HPDE6-E6E7 (cell line): ENCODE results near the gene ANKRD6.

Experiments used
- DNase-seq: peaks from one replicate; pipeline ENCODE4 v3.0.0; 2011; ENCODE audit warnings: missing footprints; ENCODE audit errors: extremely low spot score

ANKRD6 gene

GRCh38 chr6:89509777-89510281 lies 76.9 kb downstream of the ANKRD6 start:
- DNase-seq: no peak

- no peak for DNase-seq
Measured at GRCh38 chr6:89510393-89510792, 77.4 kb downstream of the ANKRD6 start.

- no peak for DNase-seq
Measured at GRCh38 chr6:89518352-89519055, 85.6 kb downstream of the ANKRD6 start.

DNA sequence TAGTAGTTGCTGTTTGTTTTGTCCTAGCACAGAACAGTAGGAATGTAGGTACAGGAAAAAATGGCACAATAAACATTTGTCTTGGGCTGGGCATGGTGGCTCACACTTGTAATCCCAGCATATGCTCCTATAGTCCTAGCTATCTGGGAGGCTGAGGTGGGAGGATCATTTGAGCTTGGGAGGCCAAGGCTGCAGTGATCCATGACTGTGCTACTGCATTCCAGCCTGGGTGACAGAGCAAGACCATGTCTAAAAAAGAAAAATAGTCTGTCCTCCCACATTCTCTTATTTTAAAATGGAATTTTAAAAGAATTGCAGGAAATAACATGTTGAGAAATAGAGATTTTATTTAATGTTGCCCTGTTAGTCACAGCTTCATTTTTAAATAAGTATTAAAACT lies 87.8 kb downstream of the ANKRD6 start:
- no peak for DNase-seq

GRCh38 chr6:89522778-89523177 lies 89.8 kb downstream of the ANKRD6 start:
- DNase-seq: no peak

- DNase-seq: no peak
Measured at GRCh38 chr6:89525786-89526562, 93.0 kb downstream of the ANKRD6 start.

DNA sequence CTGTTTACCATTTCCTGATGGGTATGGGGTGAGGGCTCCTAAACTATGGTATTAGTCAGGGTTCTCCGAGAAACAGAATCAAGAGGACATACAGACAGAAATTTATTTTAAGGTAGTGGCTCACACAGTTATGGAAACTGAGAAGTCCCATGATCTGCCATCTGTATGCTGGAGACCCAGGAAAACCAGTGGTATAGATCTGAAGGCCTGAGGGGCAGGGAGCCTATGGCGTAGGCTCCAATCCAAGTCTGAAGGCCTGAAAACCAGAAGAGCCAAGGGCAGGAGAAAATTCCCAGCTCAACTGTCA lies 93.6 kb downstream of the ANKRD6 start:
- DNase-seq: no peak

DNA sequence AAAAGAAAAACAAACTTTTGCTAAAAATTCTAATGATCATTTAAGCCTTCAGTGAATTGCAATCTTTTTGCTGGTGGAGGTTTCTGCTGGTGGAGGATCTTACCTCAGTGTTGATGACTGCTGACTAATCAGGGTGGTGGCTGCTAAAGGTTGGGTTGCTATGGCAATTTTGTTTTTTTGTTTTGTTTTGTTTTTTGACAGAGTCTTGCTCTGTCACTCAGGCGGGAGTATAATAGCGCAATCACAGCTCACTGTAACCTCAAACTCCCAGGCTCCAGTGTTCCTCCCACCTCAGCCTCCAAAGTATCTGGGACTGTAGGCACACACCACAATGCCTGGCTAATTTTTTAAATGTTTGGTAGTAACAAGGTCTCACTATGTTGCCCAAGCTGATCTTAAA lies 94.7 kb downstream of the ANKRD6 start:
- no peak for DNase-seq

DNA sequence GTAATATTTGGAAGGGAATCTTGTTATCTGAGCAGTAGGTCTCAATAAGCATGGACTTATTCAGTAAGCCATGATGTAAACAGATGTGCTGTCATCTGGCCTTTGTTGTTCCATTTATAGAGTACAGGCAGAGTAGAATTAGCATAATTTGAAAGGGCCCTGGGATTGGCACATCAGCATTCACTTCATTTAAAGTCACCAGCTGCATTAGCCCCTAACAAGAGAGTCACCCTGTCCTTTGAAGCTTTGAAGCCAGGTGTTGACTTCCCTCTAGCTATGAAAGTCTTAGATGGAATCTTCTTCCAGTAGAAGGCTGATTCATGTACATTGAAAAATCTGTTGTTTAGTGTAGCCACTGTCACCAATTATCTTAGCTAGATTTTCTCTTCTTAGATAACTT lies 95.9 kb downstream of the ANKRD6 start:
- no peak for DNase-seq

DNA sequence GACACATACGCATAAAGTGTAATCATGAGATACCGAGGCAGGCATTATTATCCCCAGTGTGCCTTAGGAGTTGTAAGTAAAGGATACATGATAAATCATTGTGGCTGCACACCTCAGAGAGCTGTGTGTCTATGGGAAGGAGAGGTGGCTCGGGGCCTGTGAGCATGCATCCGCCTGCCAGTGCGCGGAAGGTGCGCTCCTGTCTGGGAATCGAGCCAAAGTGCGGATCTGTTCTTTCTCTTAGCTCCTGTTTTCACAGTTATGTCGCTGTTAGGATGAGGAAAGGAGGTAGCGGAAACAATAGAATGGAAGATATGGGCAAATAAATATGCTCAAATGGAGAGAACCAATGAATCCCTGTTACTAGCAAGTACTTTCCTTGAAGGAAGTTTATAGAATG lies 98.0 kb downstream of the ANKRD6 start:
- DNase-seq: no peak

DNA sequence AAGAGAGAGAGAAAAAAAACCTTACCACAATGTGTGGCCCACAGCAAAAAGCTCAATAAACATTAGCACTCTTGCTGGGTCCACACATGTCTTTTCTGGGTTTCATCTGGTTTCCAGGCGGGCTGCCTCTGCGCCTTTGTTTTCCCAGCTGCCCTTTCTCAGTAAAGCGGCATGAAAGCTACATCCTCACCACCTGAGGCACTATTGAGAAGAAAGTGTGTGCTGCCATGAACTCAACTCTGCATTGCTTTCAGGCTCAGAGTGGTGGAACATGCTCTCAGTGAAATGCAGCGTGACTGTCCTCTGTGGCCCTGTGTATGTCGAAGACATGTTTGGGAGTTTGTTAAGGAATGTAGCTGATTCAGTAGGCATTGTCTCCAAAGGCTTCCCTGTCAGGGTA lies 103.3 kb downstream of the ANKRD6 start:
- no peak for DNase-seq

DNA sequence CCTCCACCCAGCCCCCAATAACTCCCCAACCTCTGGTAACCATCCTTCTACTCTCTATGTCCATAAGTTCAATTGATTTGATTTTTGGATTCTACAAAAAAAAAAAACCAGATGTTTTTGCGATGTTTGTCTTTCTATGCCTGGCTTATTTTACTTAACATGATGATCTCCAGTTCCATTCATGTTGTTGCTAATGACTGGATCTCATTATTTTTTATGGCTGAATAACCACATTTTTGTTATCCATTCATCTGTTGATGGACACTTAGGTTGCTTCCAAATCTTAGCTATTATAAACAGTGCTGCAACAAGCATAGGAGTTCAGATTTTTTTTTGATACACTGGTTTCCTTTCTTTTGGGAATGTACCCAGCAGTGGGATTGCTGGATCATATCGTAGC lies 106.8 kb downstream of the ANKRD6 start:
- no peak for DNase-seq

GRCh38 chr6:89542081-89542857 lies 109.3 kb downstream of the ANKRD6 start:
- DNase-seq: no peak

DNA sequence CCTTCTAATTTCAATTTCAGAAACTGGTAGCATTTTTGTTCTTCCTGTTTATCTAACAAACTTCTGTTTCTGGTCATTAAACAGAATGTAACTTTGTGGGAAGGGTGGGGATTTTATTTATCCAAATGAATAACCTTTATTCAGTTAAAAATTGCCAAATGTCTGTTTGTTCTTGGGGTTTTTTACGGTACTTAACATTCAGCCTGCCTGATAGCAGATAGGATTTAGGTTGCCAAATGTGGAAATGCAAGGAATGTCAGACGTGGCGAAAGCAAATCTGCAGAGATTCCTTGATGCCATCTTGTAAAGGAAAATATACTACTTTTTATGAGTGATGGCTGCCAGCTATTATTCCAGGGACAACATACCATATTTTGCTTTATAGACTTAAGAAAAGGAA lies 109.9 kb downstream of the ANKRD6 start:
- DNase-seq: no peak

DNA sequence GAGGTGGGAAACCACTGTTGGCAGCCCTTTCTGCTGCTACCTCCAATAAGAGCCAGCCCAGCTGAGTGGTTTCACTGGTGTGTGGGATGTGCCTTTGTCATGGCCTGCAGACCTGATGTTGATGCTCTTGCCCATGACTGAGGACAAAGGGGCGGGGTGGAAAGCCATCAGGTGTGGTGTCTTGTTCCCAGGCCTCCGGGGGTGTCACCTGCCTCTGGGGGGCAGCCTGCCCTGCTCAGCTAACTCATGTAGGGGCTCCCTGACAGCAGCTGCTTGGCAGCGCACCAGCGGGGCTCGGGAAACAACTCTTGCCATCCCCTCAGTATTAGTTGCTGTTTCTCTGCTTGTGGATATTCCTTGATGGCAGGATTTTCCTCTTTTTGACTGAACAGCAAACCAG lies 114.3 kb downstream of the ANKRD6 start:
- no peak for DNase-seq

DNA sequence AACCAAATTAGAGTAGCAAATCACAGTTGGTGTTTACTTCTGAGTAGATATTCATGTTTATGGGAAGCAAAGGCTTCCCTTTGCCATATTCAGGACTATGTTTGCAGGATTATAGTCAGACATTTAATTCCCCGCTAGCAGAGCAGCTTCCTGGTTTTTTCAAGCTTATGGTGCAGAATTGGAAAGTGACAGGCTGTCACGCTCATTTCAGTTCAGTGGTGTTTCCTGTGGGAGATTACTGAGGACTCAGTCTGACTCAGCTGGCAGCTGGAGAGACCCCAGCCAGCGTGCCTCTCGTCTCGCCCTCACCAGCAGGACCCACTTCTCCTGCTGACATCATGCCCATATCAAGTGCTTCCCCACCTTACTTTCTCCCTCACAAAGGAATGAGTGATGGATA lies 120.5 kb downstream of the ANKRD6 start:
- no peak for DNase-seq

DNA sequence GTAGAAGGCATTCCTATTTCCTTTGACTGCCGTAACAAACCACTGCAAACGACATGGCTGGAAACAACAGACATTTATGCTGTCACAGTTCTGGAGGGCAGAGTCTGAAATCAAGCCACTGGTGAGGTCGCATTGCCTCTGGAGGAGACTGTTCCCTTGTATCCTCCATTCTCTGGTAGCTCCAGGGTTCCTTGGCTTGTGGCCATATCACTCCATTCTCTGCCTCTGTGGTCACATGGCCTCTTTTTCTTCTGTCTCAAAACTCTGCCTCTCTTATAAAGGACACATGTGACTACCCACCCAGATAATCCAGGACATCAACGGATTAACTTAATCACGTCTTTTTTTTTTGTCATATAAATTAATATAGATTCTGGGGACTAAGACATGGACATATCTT lies 121.2 kb downstream of the ANKRD6 start:
- DNase-seq: no peak

DNA sequence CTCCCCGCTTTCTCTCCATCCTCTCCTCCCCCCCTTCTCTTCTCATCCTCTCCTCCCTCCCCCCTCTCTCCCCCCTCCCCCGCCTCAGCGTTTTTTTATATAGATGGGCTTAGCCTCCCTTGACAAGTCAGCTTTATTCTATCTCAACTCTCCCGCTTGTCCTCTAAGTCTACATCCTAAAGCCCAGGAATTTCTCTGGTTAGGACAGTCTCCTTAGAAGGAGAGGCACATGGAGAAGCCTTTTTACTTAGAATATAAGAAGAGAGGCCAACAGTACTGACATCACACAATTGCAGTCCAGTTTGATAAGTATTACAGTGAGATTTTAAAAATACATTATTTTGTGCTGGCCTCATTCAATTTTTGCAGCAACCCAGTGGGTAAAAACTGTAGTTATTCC lies 122.1 kb downstream of the ANKRD6 start:
- no peak for DNase-seq

- DNase-seq: no peak
Measured at GRCh38 chr6:89555806-89556205, 122.9 kb downstream of the ANKRD6 start.

- DNase-seq: no peak
Measured at GRCh38 chr6:89559487-89559886, 126.5 kb downstream of the ANKRD6 start.

- no peak for DNase-seq
Measured at GRCh38 chr6:89562093-89562973, 129.4 kb downstream of the ANKRD6 start.

DNA sequence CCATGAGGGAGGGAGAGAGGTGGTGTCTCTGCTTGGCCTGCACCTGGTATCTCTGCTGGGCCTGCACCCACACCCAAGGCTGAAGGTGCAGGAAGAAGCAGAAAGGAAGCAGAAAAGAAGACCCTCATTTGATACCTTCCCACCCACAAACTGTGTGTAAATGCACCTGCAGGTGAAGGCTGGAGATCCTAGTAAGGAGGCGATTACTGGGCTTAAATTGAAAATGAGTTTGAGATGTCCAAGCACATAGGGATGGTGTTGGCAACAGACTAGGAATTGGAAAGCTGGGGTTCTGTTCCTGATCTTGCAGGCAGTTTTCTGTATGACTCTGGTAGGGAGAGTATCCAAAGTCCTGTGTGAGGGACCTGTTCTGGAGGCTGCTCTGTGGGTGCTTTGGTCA lies 130.9 kb downstream of the ANKRD6 start:
- no peak for DNase-seq
